Keratinocyte (primary cell): ENCODE results near the gene CD36. TPM values are rescaled to one million over a fixed set of nuclear protein-coding genes. Genes with fewer than 3 reads are reported as not detected.

Experiments
- DNase-seq: peaks from one replicate; pipeline ENCODE4 v3.0.0-alpha.2; 2011; ENCODE audit warnings: low read depth, missing footprints, low spot score
- FAIRE-seq: peaks from 2 replicates; lab custom pipeline; 2011; peaks lifted over from hg19 to GRCh38; lab: Jason Lieb, UNC
- H2AFZ ChIP-seq: 2 replicates; pipeline ENCODE4 v1.6.0; 2012; ENCODE audit warnings: low read length, control low read depth, inconsistent platforms; ENCODE audit not compliant: control insufficient read depth
- H3K27ac ChIP-seq: 2 replicates; pipeline ENCODE4 v1.5.1; 2011; ENCODE audit warnings: low read length; ENCODE audit not compliant: control insufficient read depth, insufficient read depth
- H3K27me3 ChIP-seq: 3 replicates; pipeline ENCODE4 v1.6.0; 2011; ENCODE audit warnings: low read length; ENCODE audit not compliant: control insufficient read depth, insufficient read depth; ENCODE audit errors: extremely low read depth
- H3K36me3 ChIP-seq, 2 experiments: 2 replicates in 1 of 2; 3 replicates in 1 of 2; pipeline ENCODE4 v1.5.1; 2011; ENCODE audit warnings: low read length in 2 of 2, mild to moderate bottlenecking in 1 of 2; ENCODE audit not compliant: control insufficient read depth in 2 of 2, insufficient read depth in 2 of 2; ENCODE audit errors: extremely low read depth in 1 of 2
- H3K4me1 ChIP-seq: 3 replicates; pipeline ENCODE4 v1.5.1; 2011; ENCODE audit warnings: low read length; ENCODE audit not compliant: control insufficient read depth, insufficient read depth; ENCODE audit errors: extremely low read depth
- H3K4me2 ChIP-seq: 3 replicates; pipeline ENCODE4 v1.6.0; 2011; ENCODE audit warnings: low read depth, low read length; ENCODE audit not compliant: control insufficient read depth, insufficient read depth; ENCODE audit errors: extremely low read depth
- H3K4me3 ChIP-seq, 3 experiments: fragments of 200-600 bp in 1 of 3; sonication (generic) in 1 of 3; 2 replicates in 2 of 3; 3 replicates in 1 of 3; pipeline ENCODE4 v1.5.1; 2011 to 2016; ENCODE audit warnings: low read length in 3 of 3, mild to moderate bottlenecking in 3 of 3, control low read depth in 2 of 3, inconsistent platforms in 1 of 3, low read depth in 1 of 3, mixed read lengths in 1 of 3, mixed run types in 1 of 3, moderate library complexity in 1 of 3; ENCODE audit not compliant: control insufficient read depth in 2 of 3, insufficient read depth in 2 of 3; ENCODE audit errors: extremely low read depth in 1 of 3
- H3K79me2 ChIP-seq: 2 replicates; pipeline ENCODE4 v1.6.0; 2012; ENCODE audit warnings: low read length; ENCODE audit not compliant: control insufficient read depth, insufficient read depth
- H3K9ac ChIP-seq: 3 replicates; pipeline ENCODE4 v1.6.0; 2011; ENCODE audit warnings: low read length; ENCODE audit not compliant: control insufficient read depth, insufficient read depth; ENCODE audit errors: extremely low read depth
- H3K9me1 ChIP-seq: 3 replicates; pipeline ENCODE4 v1.6.0; 2011; ENCODE audit warnings: low read length; ENCODE audit not compliant: control insufficient read depth, insufficient read depth; ENCODE audit errors: extremely low read depth
- H3K9me3 ChIP-seq: 2 replicates; pipeline ENCODE4 v1.5.1; 2012; ENCODE audit warnings: low read depth, low read length; ENCODE audit not compliant: control insufficient read depth
- H4K20me1 ChIP-seq: 3 replicates; pipeline ENCODE4 v1.6.0; 2011; ENCODE audit warnings: low read length; ENCODE audit not compliant: control insufficient read depth, insufficient read depth; ENCODE audit errors: extremely low read depth
- EZH2 ChIP-seq: IDR thresholded peaks from one replicate; pipeline ENCODE4 v1.6.1; 2012; ENCODE audit warnings: inconsistent platforms, mild to moderate bottlenecking, low read length, moderate library complexity
- dilution Hi-C: fragments of 300-500 bp; cut with MboI; formaldehyde crosslinking; loops from one replicate; pipeline ENCODE4 v1.7.0; 2020; ENCODE audit warnings: low sequenced_read_pairs; ENCODE audit not compliant: extremely low pct_ligation_motif_present
- polyA plus RNA-seq, 5 experiments: library from polyadenylated mRNA; depleted of rRNA in 3 of 5; stranded (reverse) in 3 of 5; stranded (forward) in 1 of 5; unstranded in 1 of 5; fragments of >200 nt; gene quantifications; 1 replicate in 1 of 5; 2 replicates in 3 of 5; 3 replicates in 1 of 5; pipeline versions ENCODE4 v1.2.1 to v1.2.3, GENCODE V29; 2011 to 2012; ENCODE audit warnings: missing spikeins in 2 of 5, low read depth in 1 of 5, low replicate concordance in 1 of 5
- TF ChIP-seq, protein P1 (sequence below), 3 experiments: IDR thresholded peaks in 1 of 3; conservative IDR thresholded peaks in 1 of 3; optimal IDR thresholded peaks in 1 of 3; 2 replicates in 2 of 3; 3 replicates in 1 of 3; pipeline versions ENCODE3 to v1.5.1; 2011; ENCODE audit warnings: low read length in 3 of 3, mild to moderate bottlenecking in 3 of 3, moderate library complexity in 2 of 3, control low read depth in 1 of 3, inconsistent platforms in 1 of 3; ENCODE audit not compliant: insufficient read depth in 2 of 3; ENCODE audit errors: extremely low read depth in 1 of 3

CD36 gene
- polyA plus RNA-seq, 1 donor (not counting 4 experiments of a cell fraction or from before 2014, with no cell fraction given): 0.59 TPM

DNA sequence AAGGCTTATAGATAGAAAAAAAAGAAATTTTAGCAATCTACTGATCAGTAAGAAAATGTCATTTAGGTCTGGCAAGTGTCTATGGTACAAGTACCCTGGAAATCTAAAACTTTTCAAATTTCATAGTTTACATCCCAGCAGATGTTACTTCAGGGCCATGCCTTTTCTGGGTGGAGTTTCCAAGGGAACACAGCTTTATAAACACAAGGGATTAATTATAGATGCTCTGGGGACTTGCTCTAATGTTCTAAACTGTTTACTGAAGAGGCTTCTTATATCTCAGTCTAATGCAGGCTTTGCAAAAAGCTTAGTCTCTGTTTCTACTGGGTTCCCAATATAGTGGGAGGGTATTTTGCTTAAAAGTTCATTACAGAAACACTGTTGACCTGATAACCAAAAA, 3.1 kb downstream of the CD36 start:
- DNase-seq (no peak), FAIRE-seq (no peak)
- no peak overlapping the region for H3K27ac ChIP-seq
- H3K4me1 ChIP-seq: peaks cover 13% of the 10 kb centered on the region
- H4K20me1 ChIP-seq: no peaks in the 10 kb centered on the region
- H2AFZ ChIP-seq: no peak overlapping the region
- H3K4me3 ChIP-seq: no peak overlapping the region
- dilution Hi-C loops: no loop called here
- no peaks in the 10 kb centered on the region for H3K79me2 ChIP-seq
- TF ChIP-seq, protein P1, sequence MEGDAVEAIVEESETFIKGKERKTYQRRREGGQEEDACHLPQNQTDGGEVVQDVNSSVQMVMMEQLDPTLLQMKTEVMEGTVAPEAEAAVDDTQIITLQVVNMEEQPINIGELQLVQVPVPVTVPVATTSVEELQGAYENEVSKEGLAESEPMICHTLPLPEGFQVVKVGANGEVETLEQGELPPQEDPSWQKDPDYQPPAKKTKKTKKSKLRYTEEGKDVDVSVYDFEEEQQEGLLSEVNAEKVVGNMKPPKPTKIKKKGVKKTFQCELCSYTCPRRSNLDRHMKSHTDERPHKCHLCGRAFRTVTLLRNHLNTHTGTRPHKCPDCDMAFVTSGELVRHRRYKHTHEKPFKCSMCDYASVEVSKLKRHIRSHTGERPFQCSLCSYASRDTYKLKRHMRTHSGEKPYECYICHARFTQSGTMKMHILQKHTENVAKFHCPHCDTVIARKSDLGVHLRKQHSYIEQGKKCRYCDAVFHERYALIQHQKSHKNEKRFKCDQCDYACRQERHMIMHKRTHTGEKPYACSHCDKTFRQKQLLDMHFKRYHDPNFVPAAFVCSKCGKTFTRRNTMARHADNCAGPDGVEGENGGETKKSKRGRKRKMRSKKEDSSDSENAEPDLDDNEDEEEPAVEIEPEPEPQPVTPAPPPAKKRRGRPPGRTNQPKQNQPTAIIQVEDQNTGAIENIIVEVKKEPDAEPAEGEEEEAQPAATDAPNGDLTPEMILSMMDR (optimal IDR thresholded peaks at IDR 0.05 in 1 of 3, IDR thresholded peaks at IDR 0.05 in 1 of 3, conservative IDR thresholded peaks at IDR 0.05 in 1 of 3; ENCODE audit: extremely low read depth in 1 of 3, insufficient read depth in 2 of 3, low read length in 3 of 3): no peak
- H3K9ac ChIP-seq: no peak overlapping the region
- H3K27me3 ChIP-seq: no peaks in the 10 kb centered on the region
- H3K36me3 ChIP-seq: no peaks in the 10 kb centered on the region
- no peak overlapping the region for H3K4me2 ChIP-seq
- H3K9me1 ChIP-seq: no peaks in the 10 kb centered on the region
- no peaks in the 10 kb centered on the region for H3K9me3 ChIP-seq

DNA sequence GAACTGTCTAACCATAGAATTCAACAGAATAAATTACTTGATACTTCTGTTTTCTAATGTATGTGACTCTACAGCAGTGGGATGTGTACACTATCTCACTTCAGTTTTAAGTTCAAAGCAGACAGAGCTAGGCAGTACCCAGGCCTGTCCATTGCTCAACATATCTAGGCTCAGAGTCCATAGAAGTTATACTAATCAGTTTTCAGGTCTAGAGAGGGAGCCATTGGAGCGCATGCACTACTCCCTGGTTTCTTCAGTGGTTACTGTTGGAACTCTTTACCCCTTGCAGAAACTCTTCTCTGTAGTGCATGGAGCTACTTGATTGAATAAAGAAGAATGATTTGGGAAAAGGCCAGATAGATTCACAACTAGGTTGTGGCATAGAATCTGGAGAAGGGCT, 4.4 kb downstream of the CD36 start:
- no peaks in the 10 kb centered on the region for H4K20me1 ChIP-seq
- H3K4me1 ChIP-seq: peaks cover 13% of the 10 kb centered on the region
- dilution Hi-C loops: no loop called here
- H3K4me2 ChIP-seq: no peak overlapping the region
- no peaks in the 10 kb centered on the region for H3K9me1 ChIP-seq
- no peak overlapping the region for H3K27ac ChIP-seq
- H3K36me3 ChIP-seq: no peaks in the 10 kb centered on the region
- H3K4me3 ChIP-seq: no peak overlapping the region
- no peak for TF ChIP-seq EZH2
- TF ChIP-seq, protein P1 (optimal IDR thresholded peaks at IDR 0.05 in 1 of 3, IDR thresholded peaks at IDR 0.05 in 1 of 3, conservative IDR thresholded peaks at IDR 0.05 in 1 of 3; ENCODE audit: extremely low read depth in 1 of 3, insufficient read depth in 2 of 3, low read length in 3 of 3): no peak
- DNase-seq (no peak), FAIRE-seq (no peak)
- H2AFZ ChIP-seq: no peak overlapping the region
- no peaks in the 10 kb centered on the region for H3K79me2 ChIP-seq
- H3K27me3 ChIP-seq: no peaks in the 10 kb centered on the region
- H3K9ac ChIP-seq: no peak overlapping the region
- H3K9me3 ChIP-seq: no peaks in the 10 kb centered on the region
